Measurements from ENCODE around the gene ARHGEF7. TPM values are rescaled to one million over a fixed set of nuclear protein-coding genes. Genes with fewer than 3 reads are reported as not detected.

The ARHGEF7 gene
- total and polyA plus RNA-seq, 2 experiments from 2014 or later, result 23.6 to 58.9 TPM

DNA sequence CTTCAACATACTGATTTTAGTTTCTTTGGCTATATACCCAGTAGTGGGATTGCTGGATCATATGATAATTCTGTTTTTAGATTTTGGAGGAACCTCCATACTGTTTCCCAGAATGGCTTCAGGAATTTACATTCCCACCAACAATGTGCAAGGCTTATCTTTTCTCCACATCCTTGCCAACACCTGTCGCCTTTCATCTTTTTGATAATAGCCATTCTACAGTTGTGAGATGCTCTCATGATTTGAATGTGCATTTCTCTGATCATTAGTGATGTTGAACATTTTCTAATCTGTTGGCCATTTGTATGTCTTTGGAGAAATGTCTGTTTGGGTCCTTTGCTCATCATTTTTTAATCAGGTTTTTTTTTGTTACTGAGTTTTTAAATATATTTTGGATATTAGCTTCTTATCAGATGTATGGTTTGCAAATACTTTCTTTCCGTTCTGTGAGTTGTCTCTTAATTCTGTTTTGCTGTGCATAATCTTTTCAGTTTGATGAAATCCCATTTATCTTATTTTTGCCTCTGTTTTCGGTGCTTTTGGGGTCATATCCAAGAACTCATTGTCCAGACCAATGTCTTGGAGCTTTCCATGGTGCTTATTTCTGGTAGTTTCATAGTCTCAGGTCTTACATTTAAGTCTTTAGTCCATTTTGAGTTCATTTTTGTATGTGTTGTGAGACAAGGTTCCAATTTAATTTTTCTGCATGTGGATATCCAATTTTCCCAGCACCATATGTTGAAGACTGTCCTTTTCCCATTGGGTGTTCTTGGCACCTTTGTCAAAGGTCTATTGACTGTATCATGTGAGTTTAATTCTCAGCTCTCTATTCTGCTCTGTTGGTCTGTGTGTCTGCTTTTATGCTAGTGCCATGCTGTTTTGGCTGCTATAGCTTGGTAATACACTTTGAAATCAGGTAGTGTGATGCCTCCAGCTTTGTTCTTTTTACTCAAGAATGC is 44.5 kb downstream of the ARHGEF7 start:
- H3K4me1 Mint-ChIP-seq, result peaks cover 1% of the 10 kb centered on the region; the same call in 2 of the 3 replicates
- Histone ChIP-seq H3K4me2 (no peak overlapping the region), H3K36me3 (ENCODE audit: insufficient read depth) (0 out of 2 replicates have a peak, but pooled peaks cover 4% of the 10 kb centered on the region), H3K27me3 (ENCODE audit: insufficient read depth) (no peaks in the 10 kb centered on the region), H4K20me1 (replicated peaks; ENCODE audit: insufficient read depth) (peaks cover 70% of the 10 kb centered on the region), H3F3A (replicated peaks; ENCODE audit: low read depth) (no peaks in the 10 kb centered on the region), H3K27ac (ENCODE audit: low read depth) (no peak overlapping the region), H2AFZ (no peak overlapping the region), H3K9me2 (ENCODE audit: insufficient read depth) (no peaks in the 10 kb centered on the region), H3K79me2 (replicated peaks; ENCODE audit: insufficient read depth) (peaks cover 100% of the 10 kb centered on the region), H3K4me3 (no peak overlapping the region), H3K4me1 (ENCODE audit: insufficient read depth) (peaks cover 7% of the 10 kb centered on the region)
- TF ChIP-seq, protein P1, sequence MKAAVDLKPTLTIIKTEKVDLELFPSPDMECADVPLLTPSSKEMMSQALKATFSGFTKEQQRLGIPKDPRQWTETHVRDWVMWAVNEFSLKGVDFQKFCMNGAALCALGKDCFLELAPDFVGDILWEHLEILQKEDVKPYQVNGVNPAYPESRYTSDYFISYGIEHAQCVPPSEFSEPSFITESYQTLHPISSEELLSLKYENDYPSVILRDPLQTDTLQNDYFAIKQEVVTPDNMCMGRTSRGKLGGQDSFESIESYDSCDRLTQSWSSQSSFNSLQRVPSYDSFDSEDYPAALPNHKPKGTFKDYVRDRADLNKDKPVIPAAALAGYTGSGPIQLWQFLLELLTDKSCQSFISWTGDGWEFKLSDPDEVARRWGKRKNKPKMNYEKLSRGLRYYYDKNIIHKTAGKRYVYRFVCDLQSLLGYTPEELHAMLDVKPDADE (IDR thresholded peaks at IDR 0.05), result no peak
- TF ChIP-seq, protein P2, sequence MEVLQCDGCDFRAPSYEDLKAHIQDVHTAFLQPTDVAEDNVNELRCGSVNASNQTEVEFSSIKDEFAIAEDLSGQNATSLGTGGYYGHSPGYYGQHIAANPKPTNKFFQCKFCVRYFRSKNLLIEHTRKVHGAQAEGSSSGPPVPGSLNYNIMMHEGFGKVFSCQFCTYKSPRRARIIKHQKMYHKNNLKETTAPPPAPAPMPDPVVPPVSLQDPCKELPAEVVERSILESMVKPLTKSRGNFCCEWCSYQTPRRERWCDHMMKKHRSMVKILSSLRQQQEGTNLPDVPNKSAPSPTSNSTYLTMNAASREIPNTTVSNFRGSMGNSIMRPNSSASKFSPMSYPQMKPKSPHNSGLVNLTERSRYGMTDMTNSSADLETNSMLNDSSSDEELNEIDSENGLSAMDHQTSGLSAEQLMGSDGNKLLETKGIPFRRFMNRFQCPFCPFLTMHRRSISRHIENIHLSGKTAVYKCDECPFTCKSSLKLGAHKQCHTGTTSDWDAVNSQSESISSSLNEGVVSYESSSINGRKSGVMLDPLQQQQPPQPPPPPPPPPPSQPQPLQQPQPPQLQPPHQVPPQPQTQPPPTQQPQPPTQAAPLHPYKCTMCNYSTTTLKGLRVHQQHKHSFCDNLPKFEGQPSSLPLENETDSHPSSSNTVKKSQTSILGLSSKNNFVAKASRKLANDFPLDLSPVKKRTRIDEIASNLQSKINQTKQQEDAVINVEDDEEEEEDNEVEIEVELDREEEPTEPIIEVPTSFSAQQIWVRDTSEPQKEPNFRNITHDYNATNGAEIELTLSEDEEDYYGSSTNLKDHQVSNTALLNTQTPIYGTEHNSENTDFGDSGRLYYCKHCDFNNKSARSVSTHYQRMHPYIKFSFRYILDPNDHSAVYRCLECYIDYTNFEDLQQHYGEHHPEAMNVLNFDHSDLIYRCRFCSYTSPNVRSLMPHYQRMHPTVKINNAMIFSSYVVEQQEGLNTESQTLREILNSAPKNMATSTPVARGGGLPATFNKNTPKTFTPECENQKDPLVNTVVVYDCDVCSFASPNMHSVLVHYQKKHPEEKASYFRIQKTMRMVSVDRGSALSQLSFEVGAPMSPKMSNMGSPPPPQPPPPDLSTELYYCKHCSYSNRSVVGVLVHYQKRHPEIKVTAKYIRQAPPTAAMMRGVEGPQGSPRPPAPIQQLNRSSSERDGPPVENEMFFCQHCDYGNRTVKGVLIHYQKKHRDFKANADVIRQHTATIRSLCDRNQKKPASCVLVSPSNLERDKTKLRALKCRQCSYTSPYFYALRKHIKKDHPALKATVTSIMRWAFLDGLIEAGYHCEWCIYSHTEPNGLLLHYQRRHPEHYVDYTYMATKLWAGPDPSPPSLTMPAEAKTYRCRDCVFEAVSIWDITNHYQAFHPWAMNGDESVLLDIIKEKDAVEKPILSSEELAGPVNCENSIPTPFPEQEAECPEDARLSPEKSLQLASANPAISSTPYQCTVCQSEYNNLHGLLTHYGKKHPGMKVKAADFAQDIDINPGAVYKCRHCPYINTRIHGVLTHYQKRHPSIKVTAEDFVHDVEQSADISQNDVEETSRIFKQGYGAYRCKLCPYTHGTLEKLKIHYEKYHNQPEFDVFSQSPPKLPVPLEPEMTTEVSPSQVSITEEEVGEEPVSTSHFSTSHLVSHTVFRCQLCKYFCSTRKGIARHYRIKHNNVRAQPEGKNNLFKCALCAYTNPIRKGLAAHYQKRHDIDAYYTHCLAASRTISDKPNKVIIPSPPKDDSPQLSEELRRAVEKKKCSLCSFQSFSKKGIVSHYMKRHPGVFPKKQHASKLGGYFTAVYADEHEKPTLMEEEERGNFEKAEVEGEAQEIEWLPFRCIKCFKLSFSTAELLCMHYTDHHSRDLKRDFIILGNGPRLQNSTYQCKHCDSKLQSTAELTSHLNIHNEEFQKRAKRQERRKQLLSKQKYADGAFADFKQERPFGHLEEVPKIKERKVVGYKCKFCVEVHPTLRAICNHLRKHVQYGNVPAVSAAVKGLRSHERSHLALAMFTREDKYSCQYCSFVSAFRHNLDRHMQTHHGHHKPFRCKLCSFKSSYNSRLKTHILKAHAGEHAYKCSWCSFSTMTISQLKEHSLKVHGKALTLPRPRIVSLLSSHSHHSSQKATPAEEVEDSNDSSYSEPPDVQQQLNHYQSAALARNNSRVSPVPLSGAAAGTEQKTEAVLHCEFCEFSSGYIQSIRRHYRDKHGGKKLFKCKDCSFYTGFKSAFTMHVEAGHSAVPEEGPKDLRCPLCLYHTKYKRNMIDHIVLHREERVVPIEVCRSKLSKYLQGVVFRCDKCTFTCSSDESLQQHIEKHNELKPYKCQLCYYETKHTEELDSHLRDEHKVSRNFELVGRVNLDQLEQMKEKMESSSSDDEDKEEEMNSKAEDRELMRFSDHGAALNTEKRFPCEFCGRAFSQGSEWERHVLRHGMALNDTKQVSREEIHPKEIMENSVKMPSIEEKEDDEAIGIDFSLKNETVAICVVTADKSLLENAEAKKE (CRISPR knock-in tag; IDR thresholded peaks at IDR 0.05), result no peak
- DNase-seq (ENCODE audit: low spot score) (no peak), ATAC-seq (no peak)
- peaks cover 16% of the 10 kb centered on the region for H3K36me3 Mint-ChIP-seq (ENCODE audit: low read depth)
- no peaks in the 10 kb centered on the region for H3K9me3 Mint-ChIP-seq
- no peak overlapping the region for H3K4me3 Mint-ChIP-seq
- peaks cover 3% of the 10 kb centered on the region for H3K27me3 Mint-ChIP-seq (ENCODE audit: insufficient read depth, low read depth, poor library complexity)
- H3K27ac Mint-ChIP-seq, result no peak overlapping the region

DNA sequence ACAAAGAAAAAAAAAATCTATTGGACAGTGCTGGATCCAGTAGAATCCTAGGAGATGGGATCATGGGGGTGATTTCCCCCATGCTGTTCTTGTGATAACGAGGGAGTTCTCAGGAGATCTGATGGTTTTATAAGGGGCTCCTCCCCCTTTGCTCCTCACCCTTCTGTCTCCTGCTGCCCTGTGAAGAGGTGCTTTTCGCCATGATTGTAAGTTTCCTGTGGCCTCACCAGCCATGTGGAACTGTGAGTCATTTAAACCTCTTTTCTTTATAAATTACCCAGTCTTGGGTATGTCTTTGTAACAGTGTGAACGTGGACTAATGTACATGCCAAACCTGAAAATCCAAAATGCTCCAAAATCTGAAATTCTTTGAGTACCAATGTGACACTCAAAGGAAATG is 45.5 kb downstream of the ARHGEF7 start:
- H3K9me3 Mint-ChIP-seq, result no peaks in the 10 kb centered on the region
- H3K27me3 Mint-ChIP-seq (ENCODE audit: insufficient read depth, low read depth, poor library complexity), result peaks cover 4% of the 10 kb centered on the region
- DNase-seq (ENCODE audit: low spot score), result no peak
- TF ChIP-seq NANOG (IDR thresholded peaks at IDR 0.05; ENCODE audit: borderline replicate concordance), result no peak
- no peak for TF ChIP-seq CREB1 (CRISPR knock-in tag; IDR thresholded peaks at IDR 0.05; ENCODE audit: low read depth)
- TF ChIP-seq EZH2 (IDR thresholded peaks at IDR 0.05; ENCODE audit: low read depth, unreplicated experiment), result no peak
- TF ChIP-seq, protein P3, sequence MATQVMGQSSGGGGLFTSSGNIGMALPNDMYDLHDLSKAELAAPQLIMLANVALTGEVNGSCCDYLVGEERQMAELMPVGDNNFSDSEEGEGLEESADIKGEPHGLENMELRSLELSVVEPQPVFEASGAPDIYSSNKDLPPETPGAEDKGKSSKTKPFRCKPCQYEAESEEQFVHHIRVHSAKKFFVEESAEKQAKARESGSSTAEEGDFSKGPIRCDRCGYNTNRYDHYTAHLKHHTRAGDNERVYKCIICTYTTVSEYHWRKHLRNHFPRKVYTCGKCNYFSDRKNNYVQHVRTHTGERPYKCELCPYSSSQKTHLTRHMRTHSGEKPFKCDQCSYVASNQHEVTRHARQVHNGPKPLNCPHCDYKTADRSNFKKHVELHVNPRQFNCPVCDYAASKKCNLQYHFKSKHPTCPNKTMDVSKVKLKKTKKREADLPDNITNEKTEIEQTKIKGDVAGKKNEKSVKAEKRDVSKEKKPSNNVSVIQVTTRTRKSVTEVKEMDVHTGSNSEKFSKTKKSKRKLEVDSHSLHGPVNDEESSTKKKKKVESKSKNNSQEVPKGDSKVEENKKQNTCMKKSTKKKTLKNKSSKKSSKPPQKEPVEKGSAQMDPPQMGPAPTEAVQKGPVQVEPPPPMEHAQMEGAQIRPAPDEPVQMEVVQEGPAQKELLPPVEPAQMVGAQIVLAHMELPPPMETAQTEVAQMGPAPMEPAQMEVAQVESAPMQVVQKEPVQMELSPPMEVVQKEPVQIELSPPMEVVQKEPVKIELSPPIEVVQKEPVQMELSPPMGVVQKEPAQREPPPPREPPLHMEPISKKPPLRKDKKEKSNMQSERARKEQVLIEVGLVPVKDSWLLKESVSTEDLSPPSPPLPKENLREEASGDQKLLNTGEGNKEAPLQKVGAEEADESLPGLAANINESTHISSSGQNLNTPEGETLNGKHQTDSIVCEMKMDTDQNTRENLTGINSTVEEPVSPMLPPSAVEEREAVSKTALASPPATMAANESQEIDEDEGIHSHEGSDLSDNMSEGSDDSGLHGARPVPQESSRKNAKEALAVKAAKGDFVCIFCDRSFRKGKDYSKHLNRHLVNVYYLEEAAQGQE (IDR thresholded peaks at IDR 0.05; ENCODE audit: unreplicated experiment), result no peak
- no peak for TF ChIP-seq STAT1 (IDR thresholded peaks at IDR 0.05; ENCODE audit: unreplicated experiment)
- no peak for TF ChIP-seq JUNB (IDR thresholded peaks at IDR 0.05; ENCODE audit: unreplicated experiment)
- TF ChIP-seq POLR2AphosphoS5 (IDR thresholded peaks at IDR 0.05; ENCODE audit: low read depth), result no peak
- TF ChIP-seq ZNF114 (CRISPR knock-in tag; IDR thresholded peaks at IDR 0.05), result no peak

More for the DNA sequence above, 45.5 kb downstream of the ARHGEF7 start:
- Histone ChIP-seq H3K4me1 (ENCODE audit: insufficient read depth) (no peaks in the 10 kb centered on the region), H3K36me3 (ENCODE audit: insufficient read depth) (0 out of 2 replicates have a peak, but pooled peaks cover 4% of the 10 kb centered on the region), H3F3A (replicated peaks; ENCODE audit: low read depth) (no peaks in the 10 kb centered on the region), H3K4me2 (no peak overlapping the region), H3K79me2 (replicated peaks; ENCODE audit: insufficient read depth) (peaks cover 100% of the 10 kb centered on the region), H3K27ac (ENCODE audit: low read depth) (no peak overlapping the region), H3K4me3 (no peak overlapping the region), H3K9me2 (ENCODE audit: insufficient read depth) (no peaks in the 10 kb centered on the region), H4K20me1 (replicated peaks; ENCODE audit: insufficient read depth) (peaks cover 63% of the 10 kb centered on the region), H3K27me3 (ENCODE audit: insufficient read depth) (no peaks in the 10 kb centered on the region), H2AFZ (no peak overlapping the region)
- no peaks in the 10 kb centered on the region for H3K4me1 Mint-ChIP-seq
- no peak for ATAC-seq
- peaks cover 16% of the 10 kb centered on the region for H3K36me3 Mint-ChIP-seq (ENCODE audit: low read depth)
- no peak overlapping the region for H3K4me3 Mint-ChIP-seq
- H3K27ac Mint-ChIP-seq, result no peak overlapping the region

Measured in GM23338 (cell line).